MCF 10A (cell line): ENCODE data around the gene CACNA2D4. TPM values are rescaled to one million over a fixed set of nuclear protein-coding genes. Genes with fewer than 3 reads are reported as not detected.

ENCODE experiments used
- Bru-seq: library from RNA; stranded (reverse); fragments of 400-500 nt; gene quantifications from one replicate; lab custom pipeline; 2021; lab: Mats Ljungman, UMichigan
- BruChase-seq, 2 experiments: library from RNA; stranded (reverse); fragments of 400-500 nt; gene quantifications; one replicate each; lab custom pipeline; 2021; lab: Mats Ljungman, UMichigan
- BruUV-seq: library from RNA; stranded (reverse); fragments of 400-500 nt; replicated peaks from 2 replicates; lab custom pipeline; 2021; lab: Mats Ljungman, UMichigan
- CTCF ChIA-PET: fragments of 300-600 bp; sonication (Branson Sonifier 250); formaldehyde crosslinking; extraction: SDS; loops from one replicate; lab custom pipeline; 2021; ENCODE audit warnings: antibody characterized with exemption, inconsistent platforms; lab: Yijun Ruan, JAX
- POLR2A ChIA-PET: fragments of 300-600, 350-650 bp; sonication (Branson Sonifier 250); formaldehyde crosslinking; extraction: SDS; loops from one replicate; lab custom pipeline; 2020; ENCODE audit warnings: antibody characterized with exemption, inconsistent platforms; lab: Yijun Ruan, JAX
- DNase-seq: peaks from one replicate; pipeline ENCODE4 v3.0.0-alpha.2; 2018; ENCODE audit not compliant: unreplicated experiment
- H3K27ac Mint-ChIP-seq: one replicate; pipeline ENCODE4 v1.8.0; 2022; ENCODE audit warnings: mild to moderate bottlenecking, low read depth, mixed read lengths; ENCODE audit not compliant: unreplicated experiment
- H3K27me3 Mint-ChIP-seq: one replicate; pipeline ENCODE4 v1.8.0; 2022; ENCODE audit warnings: mixed read lengths; ENCODE audit not compliant: insufficient read depth, unreplicated experiment
- H3K36me3 Mint-ChIP-seq: one replicate; pipeline ENCODE4 v1.8.0; 2022; ENCODE audit warnings: mild to moderate bottlenecking, moderate library complexity, mixed read lengths; ENCODE audit not compliant: insufficient read depth, unreplicated experiment
- H3K4me1 Mint-ChIP-seq: one replicate; pipeline ENCODE4 v1.8.0; 2022; ENCODE audit warnings: mixed read lengths; ENCODE audit not compliant: insufficient read depth, unreplicated experiment
- H3K4me3 Mint-ChIP-seq: one replicate; pipeline ENCODE4 v1.8.0; 2022; ENCODE audit warnings: mild to moderate bottlenecking, moderate library complexity, mixed read lengths; ENCODE audit not compliant: unreplicated experiment
- H3K9me3 Mint-ChIP-seq: one replicate; pipeline ENCODE4 v1.8.0; 2022; ENCODE audit warnings: mixed read lengths; ENCODE audit not compliant: unreplicated experiment
- intact Hi-C: fragments of 100-400 bp; cut with micrococcal nuclease; formaldehyde crosslinking; loops from 2 replicates; pipeline ENCODE4 v1.14.1; 2022
- long read RNA-seq: library from polyadenylated mRNA; stranded (forward); transcript quantifications from one replicate; pipeline ENCODE4 v2.0.0, GENCODE V29; 2022
- total RNA-seq: library from RNA; stranded (reverse); gene quantifications from 2 replicates; pipeline ENCODE4 v1.2.3, GENCODE V29; 2022
- TF ChIP-seq, protein P1 (sequence below): fragments of 200-600 bp; IDR thresholded peaks from one replicate; pipeline ENCODE4 v1.8.0; 2022; ENCODE audit warnings: antibody characterized with exemption, mild to moderate bottlenecking; ENCODE audit not compliant: unreplicated experiment

The CACNA2D4 gene
- total RNA-seq, result not detected in 2 replicates
- not detected for Bru-seq, nascent RNA
- BruChase-seq, experiment 1, labeled RNA remaining after a 6-hour chase, result percentile 9 among the genes with signal in this experiment
- percentile 3 among the genes with signal in this experiment for BruChase-seq, experiment 2, labeled RNA remaining after a 2-hour chase
- long read RNA-seq, result 0 reads

DNA sequence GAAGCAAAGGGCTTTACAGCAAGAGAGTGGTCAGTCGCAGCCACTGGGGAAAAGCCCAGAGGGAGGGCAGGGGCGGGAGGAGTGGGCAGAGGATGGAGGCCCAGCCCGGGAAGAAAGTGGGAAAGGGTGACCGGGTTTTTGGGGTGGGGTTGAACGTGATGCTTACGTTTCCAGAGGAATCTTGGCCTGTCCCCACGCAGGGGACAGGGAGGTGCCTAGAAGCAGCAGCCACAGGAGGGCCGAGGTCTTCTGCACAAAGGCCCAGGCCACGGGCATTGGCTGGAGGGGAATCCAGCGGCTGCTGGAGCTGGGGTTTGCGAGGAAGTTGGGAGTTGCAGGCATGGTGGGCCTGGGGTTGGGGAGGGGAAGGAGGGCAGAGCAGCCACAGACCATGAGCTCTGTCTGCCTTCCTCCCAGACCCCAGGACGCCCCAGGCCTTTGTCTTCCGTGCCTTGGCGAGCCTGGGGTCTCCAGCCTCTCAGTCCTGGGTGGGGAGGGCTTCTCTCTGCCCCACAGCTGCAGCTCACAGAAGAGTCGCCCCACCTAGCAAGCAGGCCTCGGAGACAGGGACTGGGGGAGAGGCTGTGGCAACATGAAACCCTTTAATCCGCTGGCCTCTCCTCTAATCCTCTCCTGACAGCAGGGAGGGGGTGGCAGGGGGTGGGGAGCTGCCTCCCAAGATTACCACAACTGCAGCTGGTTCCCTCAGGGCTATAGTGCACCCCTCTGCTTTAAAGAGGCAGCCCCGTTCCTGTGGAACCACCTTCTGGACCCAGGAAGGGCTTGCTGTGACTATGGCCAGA, at the start of gene CACNA2D4:
TSS of gene CACNA2D4 (minus strand) at position 572 of the 803 bp plus-strand sequence. CDS start at position 393, 179 bp downstream.
- no peaks in the 10 kb centered on the region for H3K36me3 Mint-ChIP-seq
- H3K9me3 Mint-ChIP-seq, result no peaks in the 10 kb centered on the region
- H3K27me3 Mint-ChIP-seq, result peaks cover 21% of the 10 kb centered on the region
- BruUV-seq, result no TSS peak
- ChIA-PET CTCF (interaction anchor here (1.9 to 2.2 kb wide), 2 partner anchors 22 kb away, joined by 6 to 12 read pairs; no protein-coding TSS in a partner anchor), POLR2A (interaction anchor here (0.6 kb wide), 1 partner anchor 1528 kb away, joined by 3 read pairs; no protein-coding TSS in a partner anchor)
- intact Hi-C loops, result no loop called here
- no peaks in the 10 kb centered on the region for H3K4me1 Mint-ChIP-seq
- TF ChIP-seq, protein P1, sequence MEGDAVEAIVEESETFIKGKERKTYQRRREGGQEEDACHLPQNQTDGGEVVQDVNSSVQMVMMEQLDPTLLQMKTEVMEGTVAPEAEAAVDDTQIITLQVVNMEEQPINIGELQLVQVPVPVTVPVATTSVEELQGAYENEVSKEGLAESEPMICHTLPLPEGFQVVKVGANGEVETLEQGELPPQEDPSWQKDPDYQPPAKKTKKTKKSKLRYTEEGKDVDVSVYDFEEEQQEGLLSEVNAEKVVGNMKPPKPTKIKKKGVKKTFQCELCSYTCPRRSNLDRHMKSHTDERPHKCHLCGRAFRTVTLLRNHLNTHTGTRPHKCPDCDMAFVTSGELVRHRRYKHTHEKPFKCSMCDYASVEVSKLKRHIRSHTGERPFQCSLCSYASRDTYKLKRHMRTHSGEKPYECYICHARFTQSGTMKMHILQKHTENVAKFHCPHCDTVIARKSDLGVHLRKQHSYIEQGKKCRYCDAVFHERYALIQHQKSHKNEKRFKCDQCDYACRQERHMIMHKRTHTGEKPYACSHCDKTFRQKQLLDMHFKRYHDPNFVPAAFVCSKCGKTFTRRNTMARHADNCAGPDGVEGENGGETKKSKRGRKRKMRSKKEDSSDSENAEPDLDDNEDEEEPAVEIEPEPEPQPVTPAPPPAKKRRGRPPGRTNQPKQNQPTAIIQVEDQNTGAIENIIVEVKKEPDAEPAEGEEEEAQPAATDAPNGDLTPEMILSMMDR, result no peak
- no peak within 1 kb of the TSS for H3K4me3 Mint-ChIP-seq
- no peak for DNase-seq
- H3K27ac Mint-ChIP-seq, result no peak within 1 kb of the TSS

GRCh38 chr12:1966561-1967226, 48.2 kb upstream of the CACNA2D4 start:
- intact Hi-C loops, result no loop called here
- Mint-ChIP-seq H3K27me3 (peaks cover 37% of the 10 kb centered on the region), H3K9me3 (no peaks in the 10 kb centered on the region), H3K4me3 (no peak overlapping the region), H3K4me1 (no peaks in the 10 kb centered on the region), H3K36me3 (peaks cover 7% of the 10 kb centered on the region), H3K27ac (no peak overlapping the region)
- BruUV-seq, result no TSS peak
- ChIA-PET CTCF (interaction anchor here (0.6 to 2.9 kb wide), 6 partner anchors 9 to 887 kb away, joined by 3 to 14 read pairs (median 4); no protein-coding TSS in a partner anchor), POLR2A (no interaction called here)
- no peak for DNase-seq
- TF ChIP-seq, protein P1, result no peak

DNA sequence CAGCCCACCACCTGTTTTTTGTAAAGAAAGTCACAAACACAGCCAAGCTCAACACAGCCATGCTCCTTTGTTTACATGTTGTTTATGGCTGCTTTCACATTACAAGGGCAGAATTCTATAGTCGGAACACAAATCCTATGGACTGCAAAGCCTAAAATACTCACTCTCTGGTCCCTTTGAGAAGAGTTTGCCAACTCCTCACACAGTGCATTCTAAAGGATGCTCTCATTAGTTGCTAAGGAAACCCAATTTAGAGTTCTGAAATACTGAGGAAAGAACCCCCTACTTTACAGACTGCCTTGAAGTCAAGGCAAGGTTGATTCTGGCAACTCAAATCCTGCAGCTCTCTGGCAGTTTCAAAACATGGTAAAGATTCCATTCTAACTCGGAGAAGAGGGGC, 47.5 kb upstream of the CACNA2D4 start:
- Mint-ChIP-seq H3K27ac (no peak overlapping the region), H3K4me1 (no peaks in the 10 kb centered on the region), H3K9me3 (no peaks in the 10 kb centered on the region), H3K36me3 (peaks cover 11% of the 10 kb centered on the region), H3K4me3 (no peak overlapping the region), H3K27me3 (peaks cover 42% of the 10 kb centered on the region)
- intact Hi-C loops, result no loop called here
- CTCF ChIA-PET, result interaction anchor here (1.3 to 2.9 kb wide), 3 partner anchors 26 to 716 kb away, joined by 3 to 14 read pairs (median 5); no protein-coding TSS in a partner anchor
- POLR2A ChIA-PET, result no interaction called here
- no peak for DNase-seq
- BruUV-seq, result no TSS peak
- TF ChIP-seq, protein P1, result no peak
